ENCODE data around the gene AKNA. TPM values are rescaled to one million over a fixed set of nuclear protein-coding genes. Genes with fewer than 3 reads are reported as not detected.

AKNA gene
- total RNA-seq, 4 donors from 2014 or later: 12.5 to 18.5 (median 17.3) TPM

- 92% methylated on average over 11 of the region's 11 CpGs for WGBS
- intact Hi-C loops (cut with DNase I): loop anchor here (10.0 kb wide), 1 partner anchor 311 kb away; the partner anchor contains the start of gene TEX53
Observed at GRCh38 chr9:114344188-114344566, 43.6 kb downstream of the AKNA start.

GRCh38 chr9:114343471-114344187 is 44.2 kb downstream of the AKNA start:
- no peaks in the 10 kb centered on the region for H3K9me3 ChIP-seq
- no peak overlapping the region for H3K27ac ChIP-seq (replicated peaks in 1 of 4)
- H3K36me3 ChIP-seq: peaks cover 36 to 100% (median 94%) of the 10 kb centered on the region in 4 donors
- no peak for TF ChIP-seq POLR2AphosphoS5 (IDR thresholded peaks at IDR 0.05)
- WGBS: 90% methylated on average over 9 of the region's 9 CpGs
- H3K4me3 ChIP-seq: no peak overlapping the region
- DNase-seq (ENCODE audit: extremely low spot score): no peak
- peaks cover under 1 to 5% (median 4%) of the 10 kb centered on the region in 4 donors for H3K4me1 ChIP-seq
- intact Hi-C loops (cut with DNase I): loop anchor here (10.0 kb wide), 1 partner anchor 311 kb away; the partner anchor contains the start of gene TEX53
- no peaks in the 10 kb centered on the region for H3K27me3 ChIP-seq

More at GRCh38 chr9:114344188-114344566, 43.6 kb downstream of the AKNA start:
- Histone ChIP-seq H3K27ac (replicated peaks in 1 of 4) (no peak overlapping the region), H3K27me3 (no peaks in the 10 kb centered on the region), H3K4me3 (no peak overlapping the region), H3K9me3 (no peaks in the 10 kb centered on the region), H3K4me1 (peaks cover 3 to 11% (median 9%) of the 10 kb centered on the region in 4 donors), H3K36me3 (peaks cover 36 to 100% (median 93%) of the 10 kb centered on the region in 4 donors)
- no peak for DNase-seq (ENCODE audit: extremely low spot score)
- TF ChIP-seq POLR2AphosphoS5 (IDR thresholded peaks at IDR 0.05) (no peak), EP300 (IDR thresholded peaks at IDR 0.05) (no peak), CTCF (IDR thresholded peaks at IDR 0.05) (no peak), POLR2A (IDR thresholded peaks at IDR 0.05; ENCODE audit: low read depth) (no peak)

DNA sequence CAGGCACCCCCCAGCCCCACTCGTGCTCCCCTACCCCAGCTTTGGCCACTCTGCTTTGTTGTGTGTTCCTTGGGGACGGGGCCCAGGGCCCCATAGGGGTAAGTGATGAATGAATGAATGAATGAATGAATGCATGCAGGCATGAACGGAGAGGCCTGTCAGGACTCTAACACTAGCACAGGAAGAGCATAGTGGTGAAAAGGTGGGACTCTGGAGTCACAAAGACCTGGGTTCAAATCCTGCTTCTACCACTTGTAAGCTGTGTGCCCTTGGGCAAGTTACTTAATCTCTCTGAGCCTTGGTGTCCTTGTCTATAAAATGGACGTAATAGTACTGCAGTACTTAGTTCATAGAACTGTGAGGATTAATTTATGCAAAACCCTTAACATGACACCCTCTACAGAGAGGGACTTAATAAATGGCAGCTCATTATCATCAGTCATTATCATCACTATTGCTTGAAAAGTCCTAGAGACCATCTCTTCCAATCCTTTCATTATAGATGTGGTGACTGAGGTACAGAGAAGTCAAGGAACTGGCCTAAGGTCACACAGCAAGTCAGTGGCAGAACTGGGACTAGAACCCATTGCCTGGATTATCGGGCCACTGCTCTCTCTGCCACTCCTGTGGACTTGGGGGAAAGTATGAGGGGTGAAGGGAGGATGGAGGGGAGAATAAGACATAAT is 44.9 kb downstream of the AKNA start:
- peaks cover 41 to 100% (median 96%) of the 10 kb centered on the region in 4 donors for H3K36me3 ChIP-seq
- WGBS: 87% methylated on average over 5 of the region's 5 CpGs
- TF ChIP-seq CTCF (IDR thresholded peaks at IDR 0.05): no peak
- no peak for TF ChIP-seq POLR2AphosphoS5 (IDR thresholded peaks at IDR 0.05)
- no peak for TF ChIP-seq EP300 (IDR thresholded peaks at IDR 0.05)
- TF ChIP-seq POLR2A (IDR thresholded peaks at IDR 0.05; ENCODE audit: low read depth): no peak

DNA sequence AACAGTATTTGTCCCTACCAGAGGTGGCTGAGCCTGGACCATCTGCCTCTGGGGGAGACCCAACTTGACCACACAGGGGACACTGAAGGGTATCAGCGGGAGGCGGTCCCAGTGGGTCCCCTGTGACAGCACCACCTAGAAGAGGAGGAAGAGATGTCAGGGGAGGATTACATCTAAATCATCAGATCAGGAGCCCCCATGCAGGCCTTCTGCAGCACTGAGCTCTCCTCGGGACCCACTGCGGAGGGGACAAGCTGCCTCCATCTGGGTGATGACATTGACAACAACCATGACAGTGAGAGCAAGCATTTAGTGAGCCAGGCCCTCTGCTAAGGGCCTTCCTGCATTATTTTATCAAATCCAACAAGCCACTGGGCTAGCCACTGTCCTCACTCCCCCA is 45.8 kb downstream of the AKNA start:
- no peak for DNase-seq (ENCODE audit: extremely low spot score)
- peaks cover 50 to 100% (median 96%) of the 10 kb centered on the region in 4 donors for H3K36me3 ChIP-seq
- no peaks in the 10 kb centered on the region for H3K4me1 ChIP-seq
- 88% methylated on average over 4 of the region's 4 CpGs for WGBS
- H3K27ac ChIP-seq (replicated peaks in 1 of 4): no peak overlapping the region
- no peaks in the 10 kb centered on the region for H3K9me3 ChIP-seq
- no peak for TF ChIP-seq POLR2A (IDR thresholded peaks at IDR 0.05; ENCODE audit: low read depth)
- TF ChIP-seq POLR2AphosphoS5 (IDR thresholded peaks at IDR 0.05): no peak
- TF ChIP-seq CTCF (IDR thresholded peaks at IDR 0.05): no peak
- TF ChIP-seq EP300 (IDR thresholded peaks at IDR 0.05): no peak
- intact Hi-C loops (cut with DNase I): loop anchor here (10.0 kb wide), 1 partner anchor 313 kb away; the partner anchor contains the start of gene TEX53
- H3K27me3 ChIP-seq: no peaks in the 10 kb centered on the region
- H3K4me3 ChIP-seq: no peak overlapping the region

More for the DNA sequence above, 44.9 kb downstream of the AKNA start:
- H3K9me3 ChIP-seq: no peaks in the 10 kb centered on the region
- H3K4me1 ChIP-seq: no peaks in the 10 kb centered on the region
- no peaks in the 10 kb centered on the region for H3K27me3 ChIP-seq
- H3K4me3 ChIP-seq: no peak overlapping the region
- intact Hi-C loops (cut with DNase I): loop anchor here (10.0 kb wide), 1 partner anchor 312 kb away; the partner anchor contains the start of gene TEX53
- no peak overlapping the region for H3K27ac ChIP-seq (replicated peaks in 1 of 4)
- DNase-seq (ENCODE audit: extremely low spot score): no peak
